SK-N-SH treated with all-trans-retinoic acid at 6 μM for 48 hours (cell line): ENCODE measurements around the gene GET3.

Source experiments
- ARNTL ChIP-seq: fragments of 450-650 bp; formaldehyde crosslinking; IDR thresholded peaks from 2 replicates; pipeline ENCODE4 v1.5.0; 2020; ENCODE audit warnings: low read depth, mild to moderate bottlenecking, moderate library complexity, borderline replicate concordance
- RARB ChIP-seq: fragments of 250-450 bp; sonication (Bioruptor Pico); IDR thresholded peaks from 2 replicates; pipeline ENCODE4 v1.8.0; 2021; ENCODE audit warnings: mild to moderate bottlenecking, moderate library complexity
- TCF4 ChIP-seq: fragments of 250-450 bp; sonication (Bioruptor Pico); IDR thresholded peaks from 2 replicates; pipeline ENCODE4 v1.8.0; 2021; ENCODE audit warnings: mild to moderate bottlenecking, moderate library complexity, borderline replicate concordance
- ZFP30 ChIP-seq: fragments of 450-650 bp; formaldehyde crosslinking; IDR thresholded peaks from 2 replicates; pipeline ENCODE4 v1.5.0; 2022; ENCODE audit warnings: mild to moderate bottlenecking, moderate library complexity
- ZNF565 ChIP-seq: fragments of 450-650 bp; formaldehyde crosslinking; conservative IDR thresholded peaks from 2 replicates; pipeline ENCODE4 v1.5.0; 2020; ENCODE audit warnings: low read depth, mild to moderate bottlenecking, moderate library complexity
- TF ChIP-seq, protein P1 (sequence below): fragments of 250-450 bp; sonication (Bioruptor Pico); IDR thresholded peaks from 2 replicates; pipeline ENCODE4 v1.8.0; 2021; ENCODE audit warnings: low read depth, mild to moderate bottlenecking, moderate library complexity, borderline replicate concordance

DNA sequence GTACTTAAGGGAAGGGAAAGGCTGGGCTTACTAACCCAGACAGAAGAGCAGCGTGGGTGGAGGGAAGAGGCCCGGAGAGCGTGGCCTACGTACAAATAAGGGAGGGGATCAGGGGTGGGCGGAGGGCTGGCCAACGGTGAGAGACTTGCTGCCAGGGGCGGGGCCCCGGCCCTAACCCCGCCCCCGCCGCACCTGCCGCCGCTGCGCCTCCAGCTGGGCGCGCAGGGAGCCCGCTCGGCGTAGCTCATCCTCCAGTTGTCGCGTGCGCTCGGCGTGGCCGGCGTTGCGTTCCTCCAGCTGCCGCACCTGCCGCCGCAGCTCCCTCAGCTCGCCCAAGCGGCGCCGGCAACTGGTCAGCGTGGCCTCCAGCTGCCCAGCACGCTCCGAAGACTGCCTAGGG, 32.4 kb downstream of the GET3 start:
- TF ChIP-seq, protein P1, sequence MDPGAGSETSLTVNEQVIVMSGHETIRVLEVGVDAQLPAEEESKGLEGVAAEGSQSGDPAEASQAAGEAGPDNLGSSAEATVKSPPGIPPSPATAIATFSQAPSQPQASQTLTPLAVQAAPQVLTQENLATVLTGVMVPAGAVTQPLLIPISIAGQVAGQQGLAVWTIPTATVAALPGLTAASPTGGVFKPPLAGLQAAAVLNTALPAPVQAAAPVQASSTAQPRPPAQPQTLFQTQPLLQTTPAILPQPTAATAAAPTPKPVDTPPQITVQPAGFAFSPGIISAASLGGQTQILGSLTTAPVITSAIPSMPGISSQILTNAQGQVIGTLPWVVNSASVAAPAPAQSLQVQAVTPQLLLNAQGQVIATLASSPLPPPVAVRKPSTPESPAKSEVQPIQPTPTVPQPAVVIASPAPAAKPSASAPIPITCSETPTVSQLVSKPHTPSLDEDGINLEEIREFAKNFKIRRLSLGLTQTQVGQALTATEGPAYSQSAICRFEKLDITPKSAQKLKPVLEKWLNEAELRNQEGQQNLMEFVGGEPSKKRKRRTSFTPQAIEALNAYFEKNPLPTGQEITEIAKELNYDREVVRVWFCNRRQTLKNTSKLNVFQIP (CRISPR knock-in tag), result no peak
- TF ChIP-seq ZFP30 (CRISPR knock-in tag), result no peak
- no peak for TF ChIP-seq TCF4
- no peak for TF ChIP-seq RARB
- TF ChIP-seq ARNTL (CRISPR knock-in tag), result no peak
- TF ChIP-seq ZNF565 (CRISPR knock-in tag), result no peak
